Trophoblast cell (in vitro differentiated cells and primary cell): ENCODE results near the gene PIK3R3.

Source experiments
- DNase-seq, 2 donors: peaks; one replicate each; pipeline ENCODE4 v3.0.0-alpha.2; 2016
- H2AFZ ChIP-seq: 2 replicates; pipeline ENCODE4 v1.6.1; 2013; ENCODE audit warnings: low read length, moderate library complexity, mild to moderate bottlenecking; ENCODE audit not compliant: insufficient read depth, poor library complexity
- H2AK5ac ChIP-seq: 2 replicates; pipeline ENCODE4 v1.6.1; 2013; ENCODE audit warnings: mild to moderate bottlenecking, low read length
- H2BK120ac ChIP-seq: 2 replicates; pipeline ENCODE4 v1.6.1; 2013; ENCODE audit warnings: low read length, mild to moderate bottlenecking, moderate library complexity; ENCODE audit not compliant: insufficient read depth, poor library complexity
- H2BK12ac ChIP-seq: 2 replicates; pipeline ENCODE4 v1.6.1; 2013; ENCODE audit warnings: mild to moderate bottlenecking, low read length, moderate library complexity
- H2BK5ac ChIP-seq: 2 replicates; pipeline ENCODE4 v1.6.1; 2013; ENCODE audit warnings: low read length, low read depth, moderate library complexity, mild to moderate bottlenecking; ENCODE audit not compliant: poor library complexity
- H3K14ac ChIP-seq: 2 replicates; pipeline ENCODE4 v1.6.1; 2013; ENCODE audit warnings: mild to moderate bottlenecking, low read length
- H3K18ac ChIP-seq: 2 replicates; pipeline ENCODE4 v1.6.1; 2013; ENCODE audit warnings: mild to moderate bottlenecking, low read length
- H3K23ac ChIP-seq: 2 replicates; pipeline ENCODE4 v1.6.1; 2013; ENCODE audit warnings: low read length
- H3K27ac ChIP-seq: 2 replicates; pipeline ENCODE4 v1.5.1; 2013; ENCODE audit warnings: low read depth, mild to moderate bottlenecking, inconsistent platforms, low read length, moderate library complexity
- H3K27me3 ChIP-seq: 2 replicates; pipeline ENCODE4 v1.6.1; 2013; ENCODE audit warnings: inconsistent platforms, mild to moderate bottlenecking, low read length, moderate library complexity; ENCODE audit not compliant: insufficient read depth
- H3K36me3 ChIP-seq, 2 experiments: 1 replicate in 1 of 2; 2 replicates in 1 of 2; pipeline ENCODE4 v1.6.1; 2013; ENCODE audit warnings: low read length in 2 of 2, mild to moderate bottlenecking in 2 of 2, moderate library complexity in 1 of 2; ENCODE audit not compliant: insufficient read depth in 2 of 2, control insufficient read depth in 1 of 2
- H3K4ac ChIP-seq: 2 replicates; pipeline ENCODE4 v1.6.1; 2013; ENCODE audit warnings: low read depth, mild to moderate bottlenecking, low read length, moderate library complexity
- H3K4me1 ChIP-seq, 2 experiments: 1 replicate in 1 of 2; 2 replicates in 1 of 2; pipeline ENCODE4 v1.6.1; 2013; ENCODE audit warnings: low read length in 2 of 2, mild to moderate bottlenecking in 2 of 2, moderate library complexity in 1 of 2; ENCODE audit not compliant: insufficient read depth in 2 of 2, control insufficient read depth in 1 of 2
- H3K4me2 ChIP-seq: 2 replicates; pipeline ENCODE4 v1.6.1; 2013; ENCODE audit warnings: inconsistent platforms, mild to moderate bottlenecking, low read length, moderate library complexity
- H3K4me3 ChIP-seq: 2 replicates; pipeline ENCODE4 v1.5.1; 2013; ENCODE audit warnings: mild to moderate bottlenecking, low read depth, low read length, inconsistent platforms
- H3K79me1 ChIP-seq: one replicate; pipeline ENCODE4 v1.6.1; 2013; ENCODE audit warnings: low read length
- H3K79me2 ChIP-seq: 2 replicates; pipeline ENCODE4 v1.6.1; 2013; ENCODE audit warnings: low read length, mild to moderate bottlenecking; ENCODE audit not compliant: control insufficient read depth, insufficient read depth, poor library complexity
- H3K9ac ChIP-seq: 2 replicates; pipeline ENCODE4 v1.6.1; 2013; ENCODE audit warnings: mild to moderate bottlenecking, low read length
- H3K9me3 ChIP-seq: 2 replicates; pipeline ENCODE4 v1.6.1; 2013; ENCODE audit warnings: low read depth, mild to moderate bottlenecking, control low read depth, inconsistent platforms, low read length; ENCODE audit not compliant: insufficient read depth
- H4K12ac ChIP-seq: 2 replicates; pipeline ENCODE4 v1.6.1; 2013; ENCODE audit warnings: low read depth, mild to moderate bottlenecking, low read length, moderate library complexity
- H4K8ac ChIP-seq: 2 replicates; pipeline ENCODE4 v1.6.1; 2013; ENCODE audit warnings: low read depth, mild to moderate bottlenecking, low read length, moderate library complexity
- H4K91ac ChIP-seq: one replicate; pipeline ENCODE4 v1.6.1; 2013; ENCODE audit warnings: low read depth, mild to moderate bottlenecking, low read length, moderate library complexity
- WGBS: extraction: QIAGEN DNeasy Blood & Tissue Kit; methylation state at CpG from one replicate; pipeline ENCODE4 v1.1.7; 2013; ENCODE audit warnings: missing lambda C conversion rate; ENCODE audit not compliant: insufficient read length, insufficient coverage; ENCODE audit errors: extremely low coverage; 5-methylcytosine and 5-hydroxymethylcytosine counted together

Gene PIK3R3

DNA sequence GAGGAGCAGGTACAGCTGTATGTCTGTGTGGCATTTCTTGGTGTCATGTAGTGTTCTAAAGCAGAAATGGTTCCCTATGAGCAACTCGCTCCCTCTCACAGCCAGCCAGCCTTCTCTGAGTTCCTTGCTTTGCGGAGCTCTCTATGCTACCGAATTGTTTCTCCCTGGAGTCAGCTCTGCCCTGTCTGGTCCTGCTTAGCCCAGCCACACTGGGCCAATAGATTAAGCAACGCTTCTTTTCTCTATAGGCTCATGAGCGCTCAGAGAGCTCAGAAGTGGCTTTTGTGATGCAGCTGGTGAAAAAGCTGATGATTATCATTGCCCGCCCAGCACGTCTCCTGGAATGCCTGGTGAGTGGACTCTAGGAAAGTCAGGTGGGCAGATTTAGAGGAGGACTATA, 113.1 kb downstream of the PIK3R3 start:
- H4K12ac ChIP-seq: no peak overlapping the region
- H3K36me3 ChIP-seq: peaks cover 22 to 28% of the 10 kb centered on the region in 2 experiments
- no peaks in the 10 kb centered on the region for H3K79me1 ChIP-seq
- H2BK120ac ChIP-seq: no peak overlapping the region
- H3K4me1 ChIP-seq: peaks cover 0 to 5% of the 10 kb centered on the region in 2 experiments
- H3K4me2 ChIP-seq: no peak overlapping the region
- H3K79me2 ChIP-seq: no peaks in the 10 kb centered on the region
- H4K8ac ChIP-seq: no peak overlapping the region
- no peak overlapping the region for H2AK5ac ChIP-seq
- peak; percentile 15 to 30 for DNase-seq
- peaks cover 7% of the 10 kb centered on the region for H3K9me3 ChIP-seq
- no peaks in the 10 kb centered on the region for H3K27me3 ChIP-seq
- no peak overlapping the region for H3K4ac ChIP-seq
- no peak overlapping the region for H3K9ac ChIP-seq
- no CpG with 5 or more reads among the region's 7 CpGs for WGBS
- no peak overlapping the region for H4K91ac ChIP-seq
- no peak overlapping the region for H3K4me3 ChIP-seq
- no peak overlapping the region for H3K18ac ChIP-seq
- no peak overlapping the region for H2AFZ ChIP-seq
- no peak overlapping the region for H3K14ac ChIP-seq
- no peak overlapping the region for H2BK5ac ChIP-seq
- no peak overlapping the region for H3K23ac ChIP-seq
- no peak overlapping the region for H3K27ac ChIP-seq
- H2BK12ac ChIP-seq: no peak overlapping the region

DNA sequence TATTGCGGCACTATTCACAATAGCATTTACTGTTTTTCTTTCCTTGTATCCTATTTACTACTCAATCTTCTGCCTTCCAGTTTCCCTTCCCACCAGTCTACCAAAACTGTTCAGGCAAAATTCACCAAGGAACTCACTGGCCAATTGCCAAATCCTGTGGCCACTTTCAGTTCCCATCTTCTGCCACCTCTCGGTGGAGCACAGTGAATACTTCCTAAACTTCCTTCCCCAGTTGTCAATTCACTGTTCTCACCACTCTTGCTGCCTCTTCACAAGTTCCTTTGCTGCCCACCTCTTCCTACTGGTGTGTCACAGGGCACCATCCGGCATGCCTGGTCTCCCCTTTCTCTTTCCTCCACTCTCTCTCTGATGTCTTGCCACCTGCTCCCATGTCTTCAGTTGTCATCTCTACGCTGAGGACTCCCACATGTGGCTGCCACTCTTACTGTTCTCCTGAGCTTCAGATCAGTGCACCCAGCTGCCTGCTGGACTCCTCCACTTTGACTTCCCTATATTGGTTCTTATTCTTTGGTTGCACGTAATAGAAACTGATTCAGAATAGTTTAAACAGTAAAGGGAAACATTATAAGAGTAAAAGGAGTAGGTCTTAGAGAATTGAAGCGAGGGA, 114.4 kb downstream of the PIK3R3 start:
- H3K79me2 ChIP-seq: no peaks in the 10 kb centered on the region
- peak in 1 of 2 donors; percentile 7 for DNase-seq
- no peak overlapping the region for H3K23ac ChIP-seq
- peaks cover 10 to 15% of the 10 kb centered on the region in 2 experiments for H3K36me3 ChIP-seq
- H2BK12ac ChIP-seq: no peak overlapping the region
- H3K18ac ChIP-seq: no peak overlapping the region
- no peak overlapping the region for H2BK5ac ChIP-seq
- no peak overlapping the region for H2BK120ac ChIP-seq
- H3K27me3 ChIP-seq: no peaks in the 10 kb centered on the region
- H2AFZ ChIP-seq: no peak overlapping the region
- H3K9ac ChIP-seq: no peak overlapping the region
- no peak overlapping the region for H3K4me3 ChIP-seq
- H3K9me3 ChIP-seq: peaks cover 3% of the 10 kb centered on the region
- no peak overlapping the region for H3K4me2 ChIP-seq
- no peak overlapping the region for H3K27ac ChIP-seq
- no CpG with 5 or more reads among the region's 6 CpGs for WGBS
- H3K4ac ChIP-seq: no peak overlapping the region
- H3K4me1 ChIP-seq: peaks cover 0 to 5% of the 10 kb centered on the region in 2 experiments
- no peak overlapping the region for H4K8ac ChIP-seq
- no peak overlapping the region for H4K12ac ChIP-seq
- H4K91ac ChIP-seq: no peak overlapping the region
- no peak overlapping the region for H2AK5ac ChIP-seq
- H3K79me1 ChIP-seq: no peaks in the 10 kb centered on the region
- H3K14ac ChIP-seq: no peak overlapping the region

DNA sequence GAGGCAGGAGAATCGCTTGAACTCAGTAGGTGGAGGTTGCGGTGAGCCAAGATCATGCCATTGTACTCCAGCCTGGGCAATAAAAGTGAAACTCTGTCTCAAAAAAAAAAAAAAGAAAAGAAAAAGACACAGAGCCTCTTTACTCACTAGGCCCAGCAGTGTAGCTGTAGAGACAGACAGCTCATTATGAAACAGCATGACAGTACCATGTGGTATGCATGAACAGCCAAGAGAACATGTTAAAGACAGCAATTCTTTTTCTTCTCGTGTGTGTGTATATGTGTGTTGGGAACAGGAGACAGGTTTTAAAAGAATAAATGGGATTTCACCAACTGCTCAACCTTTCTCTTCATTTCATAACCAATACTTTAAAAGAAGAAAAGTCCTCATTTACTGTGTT, 118.8 kb downstream of the PIK3R3 start:
- H3K4me2 ChIP-seq: no peak overlapping the region
- H3K27ac ChIP-seq: no peak overlapping the region
- H4K91ac ChIP-seq: no peak overlapping the region
- H4K8ac ChIP-seq: no peak overlapping the region
- H3K4ac ChIP-seq: no peak overlapping the region
- no peak overlapping the region for H3K4me3 ChIP-seq
- H3K79me1 ChIP-seq: no peaks in the 10 kb centered on the region
- no peaks in the 10 kb centered on the region for H3K27me3 ChIP-seq
- no peak overlapping the region for H2BK12ac ChIP-seq
- no peak overlapping the region for H2AK5ac ChIP-seq
- peaks cover 3% of the 10 kb centered on the region for H3K9me3 ChIP-seq
- H3K9ac ChIP-seq: no peak overlapping the region
- H2AFZ ChIP-seq: no peak overlapping the region
- H4K12ac ChIP-seq: no peak overlapping the region
- no peak overlapping the region for H3K18ac ChIP-seq
- H3K36me3 ChIP-seq: peaks cover 0 to 12% of the 10 kb centered on the region in 2 experiments
- H3K14ac ChIP-seq: no peak overlapping the region
- peaks cover 0 to 2% of the 10 kb centered on the region in 2 experiments for H3K4me1 ChIP-seq
- no peak overlapping the region for H2BK5ac ChIP-seq
- no CpG with 5 or more reads among the region's 3 CpGs for WGBS
- H2BK120ac ChIP-seq: no peak overlapping the region
- DNase-seq: no peak
- no peaks in the 10 kb centered on the region for H3K79me2 ChIP-seq
- no peak overlapping the region for H3K23ac ChIP-seq

DNA sequence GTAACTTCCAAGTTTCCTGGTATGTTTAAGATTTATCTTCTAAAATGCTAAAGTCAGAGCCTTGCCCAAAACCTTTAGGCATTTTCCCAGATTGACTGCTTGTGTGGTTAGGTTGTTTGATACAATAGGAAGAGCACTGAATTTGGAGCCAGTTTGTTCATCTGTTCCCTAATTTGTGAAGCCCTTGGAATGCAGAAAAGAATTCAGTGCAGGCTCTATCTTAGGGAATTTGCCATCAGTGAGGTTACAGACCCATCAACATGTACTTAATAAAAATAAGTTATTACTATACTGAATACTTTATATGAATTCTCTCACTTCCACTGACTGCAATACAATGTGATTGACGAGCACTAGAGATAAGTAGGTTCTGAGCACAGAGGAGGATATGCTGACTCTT, 120.2 kb downstream of the PIK3R3 start:
- H2BK5ac ChIP-seq: no peak overlapping the region
- no peak overlapping the region for H4K91ac ChIP-seq
- no peaks in the 10 kb centered on the region for H3K27me3 ChIP-seq
- no peaks in the 10 kb centered on the region for H3K9me3 ChIP-seq
- no peak overlapping the region for H3K4me2 ChIP-seq
- no peak overlapping the region for H2BK12ac ChIP-seq
- no peak overlapping the region for H2AFZ ChIP-seq
- no peak overlapping the region for H3K9ac ChIP-seq
- no peak overlapping the region for H2BK120ac ChIP-seq
- no CpG with 5 or more reads among the region's 1 CpG for WGBS
- H3K14ac ChIP-seq: no peak overlapping the region
- H4K12ac ChIP-seq: no peak overlapping the region
- no peak overlapping the region for H3K4ac ChIP-seq
- H3K79me1 ChIP-seq: no peaks in the 10 kb centered on the region
- no peak overlapping the region for H3K23ac ChIP-seq
- DNase-seq: no peak
- no peak overlapping the region for H4K8ac ChIP-seq
- H3K27ac ChIP-seq: no peak overlapping the region
- H3K18ac ChIP-seq: no peak overlapping the region
- no peaks in the 10 kb centered on the region for H3K79me2 ChIP-seq
- peaks cover 0 to 23% of the 10 kb centered on the region in 2 experiments for H3K36me3 ChIP-seq
- H3K4me3 ChIP-seq: no peak overlapping the region
- no peak overlapping the region for H2AK5ac ChIP-seq
- H3K4me1 ChIP-seq: peaks cover 0 to 2% of the 10 kb centered on the region in 2 experiments
